HG03196 (cell line): ENCODE data around the gene RPTOR.

Experiments
- ATAC-seq: cut with Tn5 transposase; IDR thresholded peaks from one replicate; pipeline ENCODE4 v1.9.1; 2021; ENCODE audit not compliant: unreplicated experiment

The RPTOR gene

GRCh38 chr17:80822700-80823410, 278.2 kb downstream of the RPTOR start:
- no peak for ATAC-seq

DNA sequence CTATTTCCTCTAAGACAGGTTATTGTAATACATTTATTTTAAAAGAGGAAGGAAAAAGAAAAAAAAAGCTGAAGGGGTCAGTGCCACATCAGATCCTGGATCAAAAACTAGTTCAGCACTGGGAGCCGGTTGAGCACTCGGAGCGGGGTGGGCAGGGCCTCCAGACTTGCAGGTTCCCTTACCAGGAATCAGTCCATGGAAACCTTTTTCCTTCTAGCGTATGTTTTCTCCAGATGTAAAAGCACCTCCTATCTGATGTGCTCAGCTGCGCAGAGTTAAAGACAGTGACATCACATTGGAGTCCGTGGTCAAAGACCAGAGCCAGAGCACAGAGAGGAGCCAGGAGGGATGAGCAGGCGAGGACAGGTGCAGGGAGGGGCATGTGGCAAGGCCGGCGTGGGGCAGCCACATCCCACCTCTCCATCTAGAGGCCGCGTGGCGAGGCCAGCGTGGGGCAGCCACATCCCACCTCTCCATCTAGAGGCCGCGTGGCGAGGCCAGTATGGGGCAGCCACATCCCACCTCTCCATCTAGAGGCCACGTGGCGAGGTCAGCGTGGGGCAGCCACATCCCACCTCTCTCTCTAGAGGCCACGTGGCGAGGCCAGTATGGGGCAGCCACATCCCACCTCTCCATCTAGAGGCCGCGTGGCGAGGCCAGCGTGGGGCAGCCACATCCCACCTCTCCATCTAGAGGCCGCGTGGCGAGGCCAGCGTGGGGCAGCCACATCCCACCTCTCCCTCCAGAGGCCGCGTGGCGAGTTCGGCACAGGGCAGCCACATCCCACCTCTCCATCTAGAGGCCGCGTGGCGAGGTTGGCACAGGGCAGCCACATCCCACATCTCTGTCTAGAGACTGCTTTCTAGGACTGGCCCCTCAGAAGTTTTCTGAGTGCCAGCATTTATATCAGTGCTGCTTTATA, 280.2 kb downstream of the RPTOR start:
- no peak for ATAC-seq

DNA sequence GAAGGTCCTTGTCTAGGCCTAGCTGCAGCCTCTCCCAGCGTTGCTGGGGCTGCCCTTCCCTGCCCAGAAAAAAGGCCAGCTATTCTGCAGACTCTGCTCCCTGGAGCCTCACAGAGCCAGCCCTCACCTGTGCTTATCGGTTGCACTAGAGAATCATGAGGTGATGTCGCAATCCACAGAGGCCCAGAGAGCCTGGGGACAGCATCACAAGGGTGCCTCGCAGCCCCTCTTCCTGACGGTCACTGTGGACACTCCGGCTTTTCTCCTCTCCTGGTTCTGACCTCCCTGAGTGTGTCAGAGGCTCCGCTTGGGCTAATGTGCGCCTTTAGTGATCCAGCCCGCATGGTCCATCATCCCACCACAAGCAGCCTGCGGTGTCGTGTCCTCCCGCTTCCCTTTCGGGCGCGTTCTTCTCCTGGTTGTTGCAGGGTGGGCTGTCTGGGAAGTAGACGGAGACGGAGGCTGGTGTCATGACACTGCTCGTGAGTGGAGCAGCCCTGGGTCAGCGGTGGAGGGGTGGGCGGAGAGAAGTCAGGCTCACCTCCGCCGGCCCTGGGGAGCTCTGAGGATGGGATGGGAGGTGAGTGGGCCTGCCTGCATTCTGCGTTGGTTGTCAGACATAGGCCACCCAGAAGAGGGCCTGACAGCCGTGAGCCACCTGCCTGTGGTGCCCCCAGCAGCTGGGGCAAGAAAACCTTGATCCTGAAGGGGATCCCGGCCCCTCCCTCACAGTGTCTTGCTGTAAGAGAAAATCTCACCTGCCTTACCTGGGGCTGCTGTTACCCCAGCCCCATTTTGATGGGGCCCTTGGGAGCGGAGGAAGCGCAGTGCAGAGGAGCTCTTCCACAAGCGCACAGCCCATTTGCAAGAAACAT, 281.1 kb downstream of the RPTOR start:
- no peak for ATAC-seq

DNA sequence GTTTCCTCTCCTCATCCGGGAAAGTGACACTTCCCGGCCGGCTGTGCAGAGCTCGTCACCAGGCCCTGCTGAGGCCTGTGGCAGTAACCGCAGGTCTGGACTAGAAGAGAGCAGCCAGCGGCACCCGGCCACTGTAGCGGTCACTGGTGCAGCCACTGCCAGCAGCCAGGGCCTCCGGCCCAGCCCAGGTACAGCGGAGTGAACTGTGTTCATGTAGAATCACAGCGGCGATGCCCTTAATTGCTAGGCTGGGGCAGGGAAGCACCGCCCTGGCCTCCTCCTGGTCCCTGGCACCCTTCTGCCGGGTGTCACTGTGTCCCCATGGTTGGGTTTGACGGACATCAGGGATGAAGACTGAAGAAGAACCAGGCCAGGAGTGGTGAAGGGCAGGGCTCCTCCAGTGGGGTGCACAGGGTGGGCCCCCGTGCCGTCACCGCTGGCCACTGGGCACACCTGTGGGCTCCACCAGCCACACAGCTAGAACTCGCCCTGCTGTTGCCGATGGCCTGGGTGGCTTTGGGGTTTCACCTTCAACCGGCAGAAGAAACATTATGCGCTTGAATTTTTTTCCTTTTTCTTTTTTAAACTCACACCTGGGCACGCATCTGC, 281.8 kb downstream of the RPTOR start:
- ATAC-seq, result no peak

DNA sequence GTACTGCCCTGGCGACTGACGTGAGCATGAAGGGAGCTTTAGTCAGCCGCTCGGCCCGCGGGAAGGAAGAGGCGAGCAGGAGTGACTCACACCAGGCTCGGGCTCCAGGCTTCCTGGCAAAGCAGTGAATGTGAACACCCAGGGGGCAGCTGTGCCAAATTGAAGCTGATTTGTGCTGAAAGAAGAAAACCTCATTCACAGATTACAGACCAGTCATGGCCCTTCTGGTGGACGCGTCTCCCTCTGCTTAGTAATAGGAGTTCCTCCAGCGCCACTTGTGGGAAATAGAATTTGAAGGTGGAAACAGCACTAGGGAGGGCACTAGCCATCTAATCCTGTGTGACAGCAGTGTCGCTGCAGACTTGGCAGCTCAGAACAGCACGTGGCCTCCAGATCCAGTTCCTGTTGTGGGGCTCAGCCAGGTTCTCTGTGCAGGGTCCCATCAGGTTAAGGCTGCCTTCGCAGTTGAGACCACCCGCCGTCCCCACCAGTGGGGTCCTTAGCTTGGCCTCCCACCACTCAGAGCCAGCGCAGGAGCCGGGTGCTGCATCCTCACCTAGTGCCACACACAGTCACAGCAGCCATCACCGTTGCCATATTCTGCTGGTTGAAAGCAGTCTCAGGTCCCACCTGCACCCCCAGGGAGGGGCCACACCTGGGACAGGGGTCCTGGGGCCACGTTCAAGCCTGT, 282.5 kb downstream of the RPTOR start:
- no peak for ATAC-seq

GRCh38 chr17:80827646-80828643, 283.3 kb downstream of the RPTOR start:
- ATAC-seq, result no peak

DNA sequence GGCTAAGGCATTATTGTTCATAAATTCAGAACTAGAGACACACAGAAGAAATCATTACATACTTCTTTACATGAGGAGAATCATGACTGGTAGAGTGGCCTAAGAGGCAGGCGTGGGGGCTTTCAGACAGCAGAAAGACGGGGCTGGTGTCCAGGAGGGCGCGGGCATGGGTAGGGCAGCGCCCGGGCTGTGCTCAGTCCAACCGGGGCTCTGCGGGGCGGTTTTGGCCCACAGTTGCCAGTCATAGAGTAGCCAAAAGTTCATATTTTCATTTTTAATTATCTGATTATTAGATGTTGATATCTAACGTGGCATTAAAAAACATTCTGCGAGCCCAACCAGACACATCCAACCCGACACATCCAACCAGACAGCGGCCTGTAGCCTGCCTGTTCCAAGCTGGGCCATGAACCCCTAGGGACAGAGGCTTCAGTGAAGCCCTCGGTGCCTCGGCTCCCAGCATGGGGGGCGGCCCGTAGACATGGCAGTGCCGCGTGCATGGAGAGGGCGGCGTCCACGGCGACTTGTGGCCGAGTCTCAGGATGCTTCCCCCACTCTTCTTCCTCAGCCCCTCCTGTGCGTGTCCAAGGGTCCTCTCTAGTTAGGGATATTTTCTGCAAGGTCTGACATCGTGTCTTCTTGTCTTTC, 284.7 kb downstream of the RPTOR start:
- ATAC-seq, result no peak

DNA sequence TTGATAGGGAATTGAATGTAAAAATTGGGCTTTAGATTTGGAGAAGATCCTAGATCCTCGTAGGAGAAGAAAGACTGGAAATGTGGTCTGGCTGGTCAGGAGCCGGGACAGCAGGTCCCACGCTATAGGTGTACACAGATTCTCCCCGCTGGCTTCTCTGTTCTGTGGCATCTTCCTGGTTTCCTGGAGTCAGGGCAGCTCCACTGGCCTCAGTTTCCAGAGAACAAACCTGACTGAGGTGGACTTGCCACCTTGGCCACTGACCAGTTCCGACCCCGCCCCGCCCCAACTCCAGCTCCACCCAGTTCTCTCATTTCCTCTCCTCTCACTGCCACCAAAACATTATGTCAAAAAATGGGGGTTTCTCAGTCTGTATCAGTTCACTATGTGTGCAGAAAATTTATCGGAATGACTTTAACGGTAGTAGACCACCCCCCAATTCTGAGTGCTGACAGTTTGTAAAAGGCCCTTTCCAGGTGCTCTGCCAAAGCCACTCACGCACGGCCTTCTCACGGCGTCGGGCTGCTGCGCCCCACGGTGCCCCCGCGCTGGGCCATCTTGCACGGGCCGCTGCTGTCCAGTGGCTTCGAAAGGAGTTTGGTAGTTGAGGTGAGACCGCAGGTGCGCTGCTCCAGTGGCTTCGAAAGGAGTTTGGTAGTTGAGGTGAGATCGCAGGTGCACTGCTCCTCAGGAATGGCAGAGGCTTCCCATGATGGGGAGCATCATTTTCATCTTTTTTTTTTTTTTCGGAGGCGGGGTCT, 285.6 kb downstream of the RPTOR start:
- no peak for ATAC-seq

DNA sequence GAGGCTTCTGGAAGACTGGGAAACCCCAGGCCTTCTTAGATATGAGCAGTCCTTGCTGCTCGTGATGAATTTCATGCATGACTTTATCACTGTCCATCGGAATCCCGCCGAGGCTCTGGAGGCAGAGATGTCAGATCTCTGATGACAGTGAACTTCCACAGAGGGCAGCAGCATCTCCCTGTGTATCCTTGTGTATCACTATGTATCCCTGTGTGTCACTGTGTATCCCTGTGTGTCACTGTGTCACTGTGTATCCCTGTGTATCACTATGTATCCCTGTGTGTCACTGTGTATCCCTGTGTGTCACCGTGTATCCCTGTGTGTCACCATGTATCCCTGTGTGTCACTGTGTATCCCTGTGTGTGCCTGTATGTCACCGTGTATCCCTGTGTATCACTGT, 286.9 kb downstream of the RPTOR start:
- no peak for ATAC-seq

- ATAC-seq, result no peak
These were observed 287.6 kb downstream of the RPTOR start for GRCh38 chr17:80832266-80832676.

DNA sequence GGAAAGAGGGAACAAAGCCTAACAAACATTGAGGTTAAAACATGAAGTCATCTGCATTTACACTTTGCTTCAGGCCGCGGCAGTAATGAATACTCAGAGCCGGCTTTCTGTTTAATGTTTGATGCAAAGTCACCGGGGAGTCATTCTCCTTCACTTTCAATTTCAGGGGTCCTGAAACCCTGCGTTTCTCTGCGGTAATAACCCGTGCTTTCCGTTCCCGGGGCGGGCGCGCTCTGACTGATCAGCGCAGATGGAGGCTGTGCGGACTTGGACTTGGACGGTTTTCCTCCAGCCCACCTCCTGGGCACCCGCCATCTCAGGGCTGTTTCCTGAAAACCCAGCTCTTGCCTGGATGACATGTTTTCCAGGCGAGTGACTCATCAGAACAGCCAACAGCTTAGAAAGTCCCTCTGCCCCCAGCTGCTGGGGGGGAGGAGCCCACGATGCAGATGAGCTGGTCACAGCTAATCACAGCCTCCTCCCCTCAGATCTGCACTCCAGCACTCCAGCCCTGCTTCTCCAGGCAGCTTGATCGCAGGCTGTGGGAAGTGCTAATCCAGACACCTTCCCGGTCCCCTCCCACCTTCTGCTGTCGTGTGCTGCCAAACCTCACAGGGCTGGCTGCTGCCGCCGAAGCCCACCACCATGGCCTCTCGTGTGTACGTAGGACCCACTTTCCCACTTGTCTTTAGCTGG, 288.4 kb downstream of the RPTOR start:
- peak; percentile 77 for ATAC-seq

- no peak for ATAC-seq
These were observed 289.6 kb downstream of the RPTOR start for GRCh38 chr17:80833952-80834892.

- no peak for ATAC-seq
These were observed 290.2 kb downstream of the RPTOR start for GRCh38 chr17:80834893-80835275.

DNA sequence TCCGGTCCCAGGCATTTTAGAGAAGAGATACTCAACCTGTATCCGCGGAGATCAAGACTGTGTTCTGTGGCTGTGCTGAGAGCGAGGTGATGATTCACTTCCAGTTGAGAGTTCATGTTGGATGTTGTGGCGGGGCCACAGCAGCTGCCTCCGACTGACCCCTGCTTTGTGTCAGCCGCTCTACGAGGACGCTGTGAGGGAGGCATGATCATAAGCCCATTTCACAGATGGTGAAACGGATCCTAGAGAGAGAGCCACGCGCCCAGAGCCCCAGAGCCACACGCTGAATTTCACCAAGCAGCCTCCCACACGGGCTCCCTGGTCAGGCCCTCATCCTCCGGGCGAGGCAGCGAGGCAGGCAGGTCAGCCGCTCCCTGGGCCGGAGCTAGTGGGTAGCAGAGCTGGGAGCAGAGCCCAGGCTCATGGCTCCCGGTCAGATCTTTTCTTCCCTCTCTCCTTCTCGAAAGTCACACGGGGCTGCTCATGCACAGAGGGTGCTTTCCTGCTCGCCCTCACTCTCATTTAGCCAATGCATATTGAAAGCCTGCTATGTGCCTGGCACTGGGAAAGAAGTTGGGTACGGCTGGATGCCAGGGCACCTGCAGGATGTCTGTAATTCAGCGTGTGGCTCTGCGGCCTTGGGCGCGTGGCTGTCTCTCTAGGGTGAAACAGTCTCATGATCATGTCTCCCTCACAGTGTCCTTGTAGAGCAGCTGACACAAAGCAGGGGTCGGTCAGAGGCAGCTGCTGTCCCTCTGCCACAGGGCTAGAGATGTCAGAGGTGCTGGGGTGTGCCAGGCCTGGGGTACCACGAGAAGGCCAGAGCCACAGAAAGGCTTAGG, 291.4 kb downstream of the RPTOR start:
- no peak for ATAC-seq

- ATAC-seq, result no peak
These were observed 292.0 kb downstream of the RPTOR start for GRCh38 chr17:80836658-80836965.
